Fibroblast of the aortic adventitia (primary cell): Measurements from ENCODE around the gene CUX1. TPM values are rescaled to one million over a fixed set of nuclear protein-coding genes. Genes with fewer than 3 reads are reported as not detected.
"Not testable (repeated sequence)": the region's sequence is repeated elsewhere in the genome, so short reads cannot be mapped to it uniquely, and the experiment has no call there.

Experiments
- DNase-seq: peaks from one replicate; pipeline ENCODE4 v3.0.0-alpha.2; 2010; ENCODE audit warnings: low read depth
- H3K4me3 ChIP-seq: 2 replicates; pipeline ENCODE4 v1.5.1; 2011; ENCODE audit warnings: low read depth, mild to moderate bottlenecking, control low read depth, low read length, moderate library complexity
- CTCF ChIP-seq: IDR thresholded peaks from 2 replicates; pipeline ENCODE4 v1.5.1; 2011; ENCODE audit warnings: mild to moderate bottlenecking, low read length, control low read depth, inconsistent platforms; ENCODE audit not compliant: insufficient read depth
- small RNA-seq: library from RNA; depleted of rRNA; stranded (forward); fragments of <200 nt; gene quantifications from one replicate; pipeline ENCODE3, GENCODE V24; 2012
- total RNA-seq: library from RNA; depleted of rRNA; stranded (reverse); fragments of >200 nt; gene quantifications from 2 replicates; pipeline ENCODE4 v1.2.3, GENCODE V29; 2012; ENCODE audit warnings: low replicate concordance

Gene CUX1
- total RNA-seq, 1 donor: 44.2 TPM

GRCh38 chr7:102322202-102322715 lies 504.8 kb downstream of the CUX1 start:
- TF ChIP-seq CTCF: no peak
- no peak for DNase-seq

GRCh38 chr7:102323914-102324195 lies 506.4 kb downstream of the CUX1 start:
- no peak for DNase-seq
- no peak overlapping the region for H3K4me3 ChIP-seq
- TF ChIP-seq CTCF: no peak

More at GRCh38 chr7:102322202-102322715, 504.8 kb downstream of the CUX1 start:
- no peak overlapping the region for H3K4me3 ChIP-seq

- H3K4me3 ChIP-seq, DNase-seq: not testable (repeated sequence)
Observed at GRCh38 chr7:102325106-102325505, 507.7 kb downstream of the CUX1 start.

GRCh38 chr7:102326157-102326889 lies 508.9 kb downstream of the CUX1 start:
- no peak for DNase-seq
- no peak for TF ChIP-seq CTCF
- H3K4me3 ChIP-seq: no peak overlapping the region

- not testable (repeated sequence) for H3K4me3 ChIP-seq, DNase-seq
Observed at GRCh38 chr7:102327183-102327582, 509.8 kb downstream of the CUX1 start.

- not testable (repeated sequence) for H3K4me3 ChIP-seq
Observed at GRCh38 chr7:102328863-102329262, 511.4 kb downstream of the CUX1 start.

GRCh38 chr7:102329366-102329765 lies 511.9 kb downstream of the CUX1 start:
- not testable (repeated sequence) for DNase-seq

More at GRCh38 chr7:102328863-102329262, 511.4 kb downstream of the CUX1 start:
- DNase-seq: not testable (repeated sequence)

GRCh38 chr7:102330666-102331460 lies 513.4 kb downstream of the CUX1 start:
- H3K4me3 ChIP-seq, DNase-seq: not testable (repeated sequence)

More at GRCh38 chr7:102329366-102329765, 511.9 kb downstream of the CUX1 start:
- not testable (repeated sequence) for H3K4me3 ChIP-seq

Small RNA genes within 50 kb of the gene (small RNA-seq; reads per million reads assigned to genes)
- gene AC005086.2: not detected
- gene AC005086.3: not detected
- not detected for gene AC005086.4
- not detected for gene AC005088.1
- not detected for gene MIR4285
- gene RF00554: not detected

Other genes with a start within 250 kb of the CUX1 start
- gene MYL10, start 188.3 kb upstream of the CUX1 start, total RNA-seq: not detected in 2 replicates